Stimulated activated CD4-positive, alpha-beta T cell treated with anti-CD3 and anti-CD28 coated beads, Interleukin-12 subunit alpha, Interleukin-12 subunit beta, amount 100 ng/mL, for 48 hours (primary cell): ENCODE results near the gene FOSB.

Experiments used
- DNase-seq, 3 donors: peaks; one replicate each; pipeline ENCODE4 v3.0.0-alpha.2; 2020; ENCODE audit warnings: low read depth in 2 of 3, low spot score in 1 of 3

The FOSB gene

GRCh38 chr19:45442408-45442777, 25.4 kb upstream of the FOSB start:
- no peak for DNase-seq

GRCh38 chr19:45442778-45443461, 24.9 kb upstream of the FOSB start:
- DNase-seq = no peak

GRCh38 chr19:45443462-45444317, 24.1 kb upstream of the FOSB start:
- peak; percentile 40 to 66 (median 41) for DNase-seq

GRCh38 chr19:45444318-45445041, 23.3 kb upstream of the FOSB start:
- DNase-seq = peak in 2 of 3 donors; percentile 56 to 77

- DNase-seq = no peak
Observed at GRCh38 chr19:45445139-45445538, 22.7 kb upstream of the FOSB start.

GRCh38 chr19:45446295-45446694, 21.5 kb upstream of the FOSB start:
- no peak for DNase-seq

- no peak for DNase-seq
Observed at GRCh38 chr19:45446944-45447343, 20.9 kb upstream of the FOSB start.

GRCh38 chr19:45448425-45448756, 19.4 kb upstream of the FOSB start:
- DNase-seq = no peak

GRCh38 chr19:45448887-45449299, 18.9 kb upstream of the FOSB start:
- DNase-seq = no peak

GRCh38 chr19:45450012-45450333, 17.8 kb upstream of the FOSB start:
- no peak for DNase-seq

- DNase-seq = peak in 1 of 3 donors; percentile 43
Observed at GRCh38 chr19:45451131-45451849, 16.5 kb upstream of the FOSB start.

GRCh38 chr19:45451850-45452387, 15.9 kb upstream of the FOSB start:
- DNase-seq = no peak

- peak in 1 of 3 donors; percentile 53 for DNase-seq
Observed at GRCh38 chr19:45455707-45456499, 11.9 kb upstream of the FOSB start.

GRCh38 chr19:45456500-45456815, 11.3 kb upstream of the FOSB start:
- no peak for DNase-seq

- DNase-seq = no peak
Observed at GRCh38 chr19:45457776-45458175, 10.0 kb upstream of the FOSB start.

- no peak for DNase-seq
Observed at GRCh38 chr19:45460807-45461347, 6.9 kb upstream of the FOSB start.

- DNase-seq = no peak
Observed at GRCh38 chr19:45462174-45462573, 5.6 kb upstream of the FOSB start.

- no peak for DNase-seq
Observed at GRCh38 chr19:45463241-45463640, 4.6 kb upstream of the FOSB start.

GRCh38 chr19:45464274-45464673, 3.5 kb upstream of the FOSB start:
- no peak for DNase-seq

- DNase-seq = no peak
Observed at GRCh38 chr19:45464852-45465441, 2.8 kb upstream of the FOSB start.
